GM12875 (cell line): ENCODE data around the gene RNF169.

ENCODE experiments used
- H3K4me3 ChIP-seq: one replicate; pipeline ENCODE4 v1.5.1; 2011; ENCODE audit warnings: low read depth, low read length, control low read depth
- TF ChIP-seq, protein P1 (sequence below): IDR thresholded peaks from 2 replicates; pipeline ENCODE4 v1.5.1; 2011; ENCODE audit warnings: low read depth, mild to moderate bottlenecking, control low read depth, inconsistent platforms, low read length, moderate library complexity, borderline replicate concordance; ENCODE audit not compliant: insufficient read depth

Gene RNF169

DNA sequence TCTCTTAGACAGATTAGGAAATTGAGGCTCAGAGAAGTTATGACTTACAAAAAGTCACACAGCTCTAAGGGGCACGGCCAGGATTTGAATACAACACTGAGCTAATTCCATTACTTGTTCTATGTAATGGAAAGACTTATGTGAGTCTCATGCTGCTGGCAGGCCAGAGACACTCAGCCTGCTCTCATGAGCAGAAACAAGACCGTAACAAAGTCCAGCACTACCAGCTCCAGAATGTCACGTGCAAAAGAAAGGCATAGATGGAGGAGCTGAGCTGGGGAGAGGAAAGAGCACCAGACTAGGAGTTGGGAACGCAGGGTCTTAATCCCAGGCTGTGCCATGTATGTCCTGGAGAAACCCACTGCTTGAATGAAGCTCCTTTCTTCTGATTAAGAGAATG, 19.3 kb upstream of the RNF169 start:
- no peak overlapping the region for H3K4me3 ChIP-seq
- TF ChIP-seq, protein P1, sequence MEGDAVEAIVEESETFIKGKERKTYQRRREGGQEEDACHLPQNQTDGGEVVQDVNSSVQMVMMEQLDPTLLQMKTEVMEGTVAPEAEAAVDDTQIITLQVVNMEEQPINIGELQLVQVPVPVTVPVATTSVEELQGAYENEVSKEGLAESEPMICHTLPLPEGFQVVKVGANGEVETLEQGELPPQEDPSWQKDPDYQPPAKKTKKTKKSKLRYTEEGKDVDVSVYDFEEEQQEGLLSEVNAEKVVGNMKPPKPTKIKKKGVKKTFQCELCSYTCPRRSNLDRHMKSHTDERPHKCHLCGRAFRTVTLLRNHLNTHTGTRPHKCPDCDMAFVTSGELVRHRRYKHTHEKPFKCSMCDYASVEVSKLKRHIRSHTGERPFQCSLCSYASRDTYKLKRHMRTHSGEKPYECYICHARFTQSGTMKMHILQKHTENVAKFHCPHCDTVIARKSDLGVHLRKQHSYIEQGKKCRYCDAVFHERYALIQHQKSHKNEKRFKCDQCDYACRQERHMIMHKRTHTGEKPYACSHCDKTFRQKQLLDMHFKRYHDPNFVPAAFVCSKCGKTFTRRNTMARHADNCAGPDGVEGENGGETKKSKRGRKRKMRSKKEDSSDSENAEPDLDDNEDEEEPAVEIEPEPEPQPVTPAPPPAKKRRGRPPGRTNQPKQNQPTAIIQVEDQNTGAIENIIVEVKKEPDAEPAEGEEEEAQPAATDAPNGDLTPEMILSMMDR, result no peak

DNA sequence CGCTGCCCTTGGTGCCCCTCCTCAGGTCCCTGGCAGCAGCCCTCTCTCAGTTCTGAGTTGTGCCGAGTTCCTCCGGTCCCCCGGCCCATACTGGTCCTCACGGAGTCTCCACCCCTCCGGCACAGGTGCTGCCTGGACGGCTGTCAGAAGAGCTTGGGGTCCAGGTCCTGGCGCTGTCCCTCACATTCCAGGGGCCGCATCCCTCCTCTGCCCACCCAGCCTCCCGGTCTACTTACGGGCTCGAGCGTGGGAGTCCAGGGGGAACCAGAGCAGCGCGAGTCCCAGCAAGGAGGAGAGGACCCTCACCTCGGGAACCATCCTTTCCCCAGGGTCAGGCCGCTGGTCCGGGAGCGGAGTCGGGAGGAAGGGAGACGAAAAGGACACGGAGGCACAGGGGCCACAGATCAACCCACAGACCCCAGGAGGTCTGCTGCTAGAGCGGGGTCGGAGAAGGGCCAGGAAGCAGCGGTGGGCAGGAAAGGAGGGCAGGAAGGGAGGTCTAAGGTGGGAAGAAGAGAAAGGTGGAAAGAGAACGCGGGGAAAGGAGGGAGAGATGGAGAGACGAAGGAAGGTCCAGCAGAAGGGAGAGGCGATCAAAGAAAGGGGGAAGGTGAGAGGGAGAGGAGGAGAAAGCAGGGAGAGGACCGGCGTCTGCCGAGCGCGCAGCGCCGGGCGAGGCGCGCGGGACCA, 17.9 kb upstream of the RNF169 start:
- H3K4me3 ChIP-seq, result no peak overlapping the region
- TF ChIP-seq, protein P1, result no peak

DNA sequence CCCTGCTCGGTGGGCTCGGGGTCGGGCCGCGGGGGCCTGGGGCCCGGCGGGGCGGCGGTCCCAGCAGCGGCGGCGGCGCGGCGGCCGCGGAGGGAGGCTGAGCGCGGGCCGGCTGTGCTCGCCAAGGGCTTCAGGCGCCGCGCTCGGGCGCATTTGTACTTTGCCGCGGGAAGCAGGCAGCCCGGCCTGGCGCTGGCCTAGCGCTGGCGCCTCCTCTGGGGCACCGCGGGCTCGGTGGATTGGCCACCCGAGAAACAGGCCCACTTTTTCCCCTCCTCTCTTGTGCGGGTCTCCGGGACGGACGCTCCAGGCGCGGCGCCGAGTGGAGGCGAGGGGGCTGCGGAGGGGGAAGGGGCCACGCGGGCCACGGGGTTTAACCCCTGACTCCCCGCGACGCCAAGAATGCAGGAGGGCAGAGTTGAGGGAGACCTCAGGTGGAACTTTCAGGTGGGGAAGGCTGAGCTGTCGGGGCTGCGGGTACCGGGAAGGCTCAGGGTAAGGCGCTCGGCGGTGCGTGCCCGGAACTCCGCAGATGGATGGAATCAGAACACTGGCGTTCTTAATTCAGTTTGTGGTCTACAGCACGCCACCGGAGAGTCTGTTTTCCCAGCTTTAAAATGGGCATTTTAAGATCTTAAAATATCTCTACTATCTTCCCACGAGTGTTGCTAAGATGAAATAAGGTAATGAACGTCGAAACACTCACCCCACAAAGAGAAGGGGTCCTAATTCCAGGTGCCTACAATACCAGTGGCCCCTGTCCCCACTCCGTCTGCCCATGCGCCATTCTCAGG, 17.2 kb upstream of the RNF169 start, which contains the start of gene CHRDL2:
TSS of gene CHRDL2 (minus strand) at position 126 of the 794 bp plus-strand sequence. CDS start 538 bp downstream, outside the sequence.
- no peak within 1 kb of the TSS for H3K4me3 ChIP-seq
- TF ChIP-seq, protein P1, result no peak

DNA sequence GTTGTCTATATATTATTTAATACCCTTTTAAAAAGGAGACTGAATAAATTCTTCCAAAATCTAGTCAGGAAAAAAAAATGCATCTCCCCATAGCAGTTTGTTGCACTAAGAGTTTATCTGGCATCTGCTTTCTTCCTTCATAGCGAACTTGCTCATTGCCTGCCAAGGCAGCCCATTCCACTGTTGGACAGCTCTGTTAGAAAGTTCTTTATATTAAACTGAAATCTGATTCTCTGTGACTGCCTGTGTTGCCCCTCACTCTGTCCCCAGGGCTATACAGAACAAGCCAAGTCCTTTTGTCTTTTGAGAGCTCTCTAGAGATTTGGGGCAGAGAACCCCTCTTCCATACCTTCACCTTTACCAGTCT, 14.1 kb upstream of the RNF169 start:
- TF ChIP-seq, protein P1, result no peak

DNA sequence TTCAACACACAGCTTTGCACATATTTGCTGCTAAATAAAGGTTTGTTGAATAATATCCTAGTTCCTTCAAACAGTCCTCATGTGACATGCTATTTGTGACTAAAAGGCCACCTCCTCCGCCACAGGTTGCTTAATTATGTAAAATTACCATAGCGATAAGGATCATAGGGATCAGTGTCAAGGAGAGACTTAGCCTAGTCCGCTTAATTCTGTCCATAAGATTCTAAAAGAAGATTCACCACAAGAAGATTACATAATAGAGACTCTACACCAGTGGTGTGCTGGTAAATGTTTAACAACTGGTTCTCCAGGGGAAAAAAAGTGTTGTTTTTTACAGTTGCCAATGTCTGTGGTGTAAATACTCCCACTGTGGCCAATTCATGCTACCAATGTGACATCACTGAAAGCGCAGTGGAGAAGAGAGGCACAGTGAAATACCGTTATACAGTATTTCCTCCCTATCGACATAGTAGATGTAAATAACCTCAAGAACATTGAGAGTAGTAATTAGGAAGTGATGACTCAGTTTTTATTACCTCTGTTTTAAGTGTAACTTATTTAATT, 13.2 kb upstream of the RNF169 start:
- TF ChIP-seq, protein P1, result no peak
- H3K4me3 ChIP-seq, result no peak overlapping the region

More for the DNA sequence above, 14.1 kb upstream of the RNF169 start:
- H3K4me3 ChIP-seq, result no peak overlapping the region

DNA sequence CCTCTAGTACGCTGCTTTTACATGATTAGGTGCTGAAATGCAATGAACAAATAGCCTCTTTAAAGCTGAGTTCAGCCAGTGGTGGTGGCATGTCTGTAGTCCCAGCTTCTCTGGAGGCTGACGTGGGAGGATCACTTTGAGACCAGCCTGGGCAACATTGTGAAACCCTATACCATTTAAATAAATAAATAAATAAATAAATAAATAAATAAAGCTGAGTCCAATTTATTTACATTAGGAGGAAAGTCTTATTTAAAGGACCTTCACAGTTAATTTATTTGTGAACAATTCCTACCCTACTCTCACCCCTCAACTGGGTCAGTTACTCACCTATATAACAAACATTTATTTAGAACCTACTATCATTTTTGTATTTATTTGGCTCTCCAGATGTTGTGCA, 12.6 kb upstream of the RNF169 start:
- TF ChIP-seq, protein P1, result no peak
- no peak overlapping the region for H3K4me3 ChIP-seq
